DOHH2 (cell line): Measurements from ENCODE around the gene MARF1.
A peak's percentile ranks its signal among the peaks of the same experiment; 100 is the strongest.

Source experiments
- H3F3A ChIP-seq: fragments of 200-600 bp; sonication (generic), shearing (Covaris generic); 2 replicates; pipeline ENCODE4 v1.6.0; 2016; ENCODE audit warnings: antibody characterized with exemption, mild to moderate bottlenecking; ENCODE audit not compliant: control insufficient read depth, insufficient read depth
- H3K27ac ChIP-seq: fragments of 200-600 bp; sonication (generic); 2 replicates; pipeline ENCODE4 v1.5.1; 2014; ENCODE audit warnings: low read depth, mild to moderate bottlenecking, low read length, moderate library complexity
- H3K27me3 ChIP-seq: fragments of 200-600 bp; sonication (generic); 2 replicates; pipeline ENCODE4 v1.6.1; 2014; ENCODE audit warnings: mild to moderate bottlenecking, low read length, mixed read lengths; ENCODE audit not compliant: control insufficient read depth
- H3K36me3 ChIP-seq: fragments of 200-600 bp; sonication (generic); 2 replicates; pipeline ENCODE4 v1.6.1; 2014; ENCODE audit warnings: mild to moderate bottlenecking, low read length, moderate library complexity, mixed read lengths; ENCODE audit not compliant: control insufficient read depth
- H3K4me1 ChIP-seq: fragments of 200-600 bp; sonication (generic); 2 replicates; pipeline ENCODE4 v1.6.1; 2014; ENCODE audit warnings: mild to moderate bottlenecking, low read length, mixed read lengths; ENCODE audit not compliant: control insufficient read depth
- H3K4me2 ChIP-seq: fragments of 200-600 bp; sonication (generic); 2 replicates; pipeline ENCODE4 v1.6.0; 2014; ENCODE audit warnings: mild to moderate bottlenecking, low read length, moderate library complexity
- H3K4me3 ChIP-seq: fragments of 200-600 bp; sonication (generic); 2 replicates; pipeline ENCODE4 v1.5.1; 2014; ENCODE audit warnings: mild to moderate bottlenecking, low read length, mixed read lengths
- H3K79me2 ChIP-seq: fragments of 200-600 bp; sonication (generic); 2 replicates; pipeline ENCODE4 v1.6.1; 2014; ENCODE audit warnings: mild to moderate bottlenecking, low read length, mixed read lengths; ENCODE audit not compliant: control insufficient read depth
- H3K9me2 ChIP-seq: fragments of 200-600 bp; sonication (generic); replicated peaks from 2 replicates; pipeline ENCODE4 v1.6.1; 2014; ENCODE audit warnings: mild to moderate bottlenecking, low read length, mixed read lengths; ENCODE audit not compliant: control insufficient read depth
- H3K9me3 ChIP-seq: fragments of 200-600 bp; sonication (generic); 2 replicates; pipeline ENCODE4 v1.6.1; 2014; ENCODE audit warnings: antibody characterized with exemption, low read length, mixed read lengths; ENCODE audit not compliant: control insufficient read depth, insufficient read depth
- H4K20me1 ChIP-seq: fragments of 200-600 bp; sonication (generic); 2 replicates; pipeline ENCODE4 v1.6.0; 2014; ENCODE audit warnings: low read depth, mild to moderate bottlenecking, antibody characterized with exemption, low read length, moderate library complexity; ENCODE audit not compliant: control insufficient read depth, insufficient read depth
- EZH2phosphoT487 ChIP-seq: fragments of 200-600 bp; sonication (generic); IDR thresholded peaks from 2 replicates; pipeline ENCODE4 v1.6.1; 2017; ENCODE audit warnings: borderline replicate concordance, mild to moderate bottlenecking, antibody characterized with exemption, low read length, moderate library complexity, mixed read lengths
- TF ChIP-seq, protein P1 (sequence below): fragments of 200-600 bp; sonication (generic); IDR thresholded peaks from one replicate; pipeline ENCODE4 v1.5.1; 2014; ENCODE audit warnings: antibody characterized with exemption, mild to moderate bottlenecking, low read depth, low read length; ENCODE audit not compliant: poor library complexity, severe bottlenecking

The MARF1 gene

DNA sequence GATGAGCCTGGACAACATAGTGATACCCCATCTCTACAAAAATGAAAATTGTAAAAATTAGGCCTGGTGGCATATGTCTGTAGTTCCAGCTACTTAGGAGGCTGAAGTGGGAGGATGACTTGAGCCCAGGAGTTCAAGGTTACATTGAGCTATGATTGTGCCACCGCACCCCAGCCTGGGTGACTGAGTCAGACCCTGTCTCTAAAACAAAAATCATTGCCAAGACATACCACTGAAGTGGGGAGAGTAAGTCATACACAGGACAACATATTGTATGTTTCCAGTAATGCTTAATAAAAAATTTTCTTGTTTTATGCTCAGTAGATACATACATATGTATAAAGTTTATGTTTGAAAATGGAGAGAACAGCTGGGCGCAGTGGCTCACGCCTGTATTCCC, 46.3 kb upstream of the MARF1 start:
- no peak overlapping the region for H3K4me2 ChIP-seq
- H3K4me3 ChIP-seq: no peak overlapping the region
- H3F3A ChIP-seq: no peaks in the 10 kb centered on the region
- H3K9me3 ChIP-seq: no peaks in the 10 kb centered on the region
- peaks cover 85% of the 10 kb centered on the region for H3K36me3 ChIP-seq
- H3K9me2 ChIP-seq: no peaks in the 10 kb centered on the region
- H3K27ac ChIP-seq: no peak overlapping the region
- no peaks in the 10 kb centered on the region for H3K27me3 ChIP-seq
- no peak for TF ChIP-seq EZH2phosphoT487
- TF ChIP-seq, protein P1, sequence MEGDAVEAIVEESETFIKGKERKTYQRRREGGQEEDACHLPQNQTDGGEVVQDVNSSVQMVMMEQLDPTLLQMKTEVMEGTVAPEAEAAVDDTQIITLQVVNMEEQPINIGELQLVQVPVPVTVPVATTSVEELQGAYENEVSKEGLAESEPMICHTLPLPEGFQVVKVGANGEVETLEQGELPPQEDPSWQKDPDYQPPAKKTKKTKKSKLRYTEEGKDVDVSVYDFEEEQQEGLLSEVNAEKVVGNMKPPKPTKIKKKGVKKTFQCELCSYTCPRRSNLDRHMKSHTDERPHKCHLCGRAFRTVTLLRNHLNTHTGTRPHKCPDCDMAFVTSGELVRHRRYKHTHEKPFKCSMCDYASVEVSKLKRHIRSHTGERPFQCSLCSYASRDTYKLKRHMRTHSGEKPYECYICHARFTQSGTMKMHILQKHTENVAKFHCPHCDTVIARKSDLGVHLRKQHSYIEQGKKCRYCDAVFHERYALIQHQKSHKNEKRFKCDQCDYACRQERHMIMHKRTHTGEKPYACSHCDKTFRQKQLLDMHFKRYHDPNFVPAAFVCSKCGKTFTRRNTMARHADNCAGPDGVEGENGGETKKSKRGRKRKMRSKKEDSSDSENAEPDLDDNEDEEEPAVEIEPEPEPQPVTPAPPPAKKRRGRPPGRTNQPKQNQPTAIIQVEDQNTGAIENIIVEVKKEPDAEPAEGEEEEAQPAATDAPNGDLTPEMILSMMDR: no peak
- no peaks in the 10 kb centered on the region for H3K79me2 ChIP-seq
- H3K4me1 ChIP-seq: no peaks in the 10 kb centered on the region
- H4K20me1 ChIP-seq: no peaks in the 10 kb centered on the region

DNA sequence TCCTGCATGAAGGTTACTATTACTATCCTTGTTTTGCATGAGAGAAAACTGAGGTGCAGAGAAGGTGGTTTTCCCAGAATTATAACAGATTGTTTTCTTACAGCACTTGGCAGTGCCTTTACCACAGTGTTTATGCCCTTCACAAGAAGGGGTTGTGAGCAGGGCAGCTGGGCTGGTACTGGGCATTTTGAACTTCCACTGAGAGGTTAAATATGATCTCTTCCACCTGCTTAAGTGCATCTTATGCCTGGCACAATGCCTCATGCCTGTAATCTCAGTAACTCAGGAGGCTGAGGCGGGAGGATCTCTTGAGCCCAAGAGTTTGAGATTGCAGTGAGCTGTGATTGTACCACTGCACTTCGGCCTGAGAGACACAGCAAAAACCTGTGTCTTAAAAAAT, 43.3 kb upstream of the MARF1 start:
- Histone ChIP-seq H3K4me2 (no peak overlapping the region), H3K4me3 (no peak overlapping the region), H3F3A (no peaks in the 10 kb centered on the region), H3K27ac (no peak overlapping the region), H3K27me3 (no peaks in the 10 kb centered on the region), H3K9me2 (no peaks in the 10 kb centered on the region), H3K9me3 (no peaks in the 10 kb centered on the region), H3K36me3 (peaks cover 85% of the 10 kb centered on the region), H3K4me1 (no peaks in the 10 kb centered on the region), H3K79me2 (peaks cover 10% of the 10 kb centered on the region), H4K20me1 (no peaks in the 10 kb centered on the region)
- TF ChIP-seq, protein P1: no peak
- TF ChIP-seq EZH2phosphoT487: no peak

DNA sequence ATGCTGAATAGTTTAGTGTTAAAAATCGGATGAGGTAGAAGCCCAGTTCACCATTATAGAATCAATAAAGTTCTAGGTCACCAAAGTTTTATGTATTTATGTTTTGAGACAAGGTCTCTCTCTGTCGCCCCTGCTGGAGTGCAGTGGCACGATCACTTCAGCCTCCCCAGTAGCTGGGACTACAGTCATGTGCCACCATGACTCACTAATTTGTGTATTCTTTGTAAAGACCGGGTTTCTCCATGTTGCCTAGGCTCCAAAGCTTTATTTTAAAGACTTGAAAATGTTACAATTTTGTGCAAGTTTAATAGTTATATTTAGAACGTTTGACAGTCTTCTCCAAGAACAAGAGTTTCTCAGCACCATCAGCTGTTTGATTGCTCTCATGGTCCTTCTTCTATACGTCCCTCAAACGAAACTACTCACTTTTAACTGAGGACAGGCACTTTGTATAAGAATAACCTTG, 39.2 kb upstream of the MARF1 start:
- no peak overlapping the region for H3K4me3 ChIP-seq
- H3K27ac ChIP-seq: no peak overlapping the region
- peaks cover 11% of the 10 kb centered on the region for H3K79me2 ChIP-seq
- H3F3A ChIP-seq: no peaks in the 10 kb centered on the region
- TF ChIP-seq, protein P1: peak; percentile 69
- no peak for TF ChIP-seq EZH2phosphoT487
- H3K4me1 ChIP-seq: no peaks in the 10 kb centered on the region
- no peaks in the 10 kb centered on the region for H3K9me2 ChIP-seq
- H3K27me3 ChIP-seq: no peaks in the 10 kb centered on the region
- no peaks in the 10 kb centered on the region for H3K9me3 ChIP-seq
- peaks cover 85% of the 10 kb centered on the region for H3K36me3 ChIP-seq
- no peak overlapping the region for H3K4me2 ChIP-seq
- no peaks in the 10 kb centered on the region for H4K20me1 ChIP-seq
